Hindlimb muscle (tissue), 1 donor: ENCODE results near the gene ICE2. TPM values are rescaled to one million over a fixed set of nuclear protein-coding genes. Genes with fewer than 3 reads are reported as not detected.
"Not testable (repeated sequence)": the region's sequence is repeated elsewhere in the genome, so short reads cannot be mapped to it uniquely, and the experiment has no call there.

Experiments used
- DNase-seq: peaks from one replicate; pipeline ENCODE4 v3.0.0-alpha.2; 2013
- polyA plus RNA-seq: library from polyadenylated mRNA; unstranded; fragments of 120-200 nt; gene quantifications from one replicate; pipeline ENCODE4 v1.2.1, GENCODE V29; 2013; ENCODE audit not compliant: insufficient read length

The ICE2 gene
- polyA plus RNA-seq, 1 donor, result 37.6 TPM

DNA sequence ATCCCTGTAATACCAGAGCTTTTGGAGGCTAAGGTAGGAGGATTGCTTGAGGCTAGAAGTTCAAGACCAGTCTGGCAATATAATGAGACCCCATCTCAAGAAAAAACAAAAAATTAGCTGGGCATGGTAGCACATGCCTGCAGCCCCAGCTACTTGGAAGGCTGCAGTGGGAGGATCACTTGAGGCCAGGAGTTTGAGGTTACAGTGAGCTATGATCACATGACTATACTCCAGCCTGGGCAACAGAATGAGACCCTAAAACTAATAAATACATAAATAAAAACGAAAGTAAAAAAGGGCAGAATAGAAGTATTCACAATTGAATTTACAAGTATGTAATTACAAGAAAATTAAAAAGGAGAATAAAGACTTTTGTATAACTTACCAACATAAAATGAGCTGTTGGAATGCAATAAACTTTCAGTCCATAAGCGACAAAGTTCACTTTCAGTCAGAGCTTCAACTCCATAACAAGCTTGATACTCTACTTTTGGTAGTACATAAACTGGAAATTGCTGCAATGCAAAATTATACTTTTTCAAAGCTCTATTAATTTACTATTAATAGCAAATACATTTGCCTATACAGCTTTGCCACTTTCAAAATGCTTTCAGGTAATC lies 36.8 kb downstream of the ICE2 start:
- DNase-seq, result no peak

GRCh38 chr15:60441331-60441730 lies 37.6 kb downstream of the ICE2 start:
- DNase-seq, result no peak

- DNase-seq, result no peak
These were observed 40.3 kb downstream of the ICE2 start for GRCh38 chr15:60438646-60439045.

DNA sequence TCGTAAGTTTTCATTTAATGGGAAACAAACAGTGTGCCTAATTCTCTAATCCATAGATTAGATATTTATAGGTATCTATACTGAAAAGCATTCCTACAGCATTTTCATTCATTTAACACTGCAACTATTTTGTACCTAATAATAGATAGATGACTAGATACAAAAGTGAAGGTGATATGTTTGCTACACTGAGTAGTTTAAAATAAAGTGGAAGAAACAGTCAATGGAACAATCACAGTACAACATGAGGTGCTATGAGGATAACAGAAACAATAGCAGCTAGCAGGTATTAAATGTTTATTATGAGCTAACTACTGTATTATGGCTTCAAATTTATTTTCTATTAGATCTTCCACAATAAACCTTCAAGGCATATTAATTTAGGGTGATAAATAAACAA lies 50.0 kb downstream of the ICE2 start:
- no peak for DNase-seq

- DNase-seq, result peak; percentile 72
These were observed 52.0 kb downstream of the ICE2 start for GRCh38 chr15:60426870-60427508.

- DNase-seq, result no peak
These were observed 53.5 kb downstream of the ICE2 start for GRCh38 chr15:60425461-60425860.

DNA sequence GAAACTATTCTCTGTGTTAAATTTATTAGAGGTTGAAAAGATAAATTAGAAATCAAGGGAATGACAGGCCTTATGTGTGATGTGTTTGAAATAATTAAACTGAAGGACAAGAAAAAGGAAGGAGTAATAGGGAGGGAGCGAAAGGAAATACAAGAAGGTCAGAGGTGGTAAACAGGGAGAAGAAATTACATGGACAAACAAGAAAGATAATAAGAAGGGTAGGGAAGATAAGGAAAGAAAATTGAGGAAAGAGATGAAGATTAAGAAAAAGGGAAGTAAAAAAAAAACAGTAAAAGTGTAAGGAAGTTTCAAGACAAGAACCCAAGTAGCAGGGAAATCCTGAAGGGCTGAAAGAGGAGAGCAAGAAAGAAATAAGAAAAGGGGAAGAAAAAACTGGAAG lies 54.9 kb downstream of the ICE2 start:
- no peak for DNase-seq

GRCh38 chr15:60423537-60423936 lies 55.4 kb downstream of the ICE2 start:
- peak; percentile 65 for DNase-seq

- DNase-seq, result no peak
These were observed 57.4 kb downstream of the ICE2 start for GRCh38 chr15:60421544-60421943.

GRCh38 chr15:60420203-60420716 lies 58.7 kb downstream of the ICE2 start:
- DNase-seq, result no peak

DNA sequence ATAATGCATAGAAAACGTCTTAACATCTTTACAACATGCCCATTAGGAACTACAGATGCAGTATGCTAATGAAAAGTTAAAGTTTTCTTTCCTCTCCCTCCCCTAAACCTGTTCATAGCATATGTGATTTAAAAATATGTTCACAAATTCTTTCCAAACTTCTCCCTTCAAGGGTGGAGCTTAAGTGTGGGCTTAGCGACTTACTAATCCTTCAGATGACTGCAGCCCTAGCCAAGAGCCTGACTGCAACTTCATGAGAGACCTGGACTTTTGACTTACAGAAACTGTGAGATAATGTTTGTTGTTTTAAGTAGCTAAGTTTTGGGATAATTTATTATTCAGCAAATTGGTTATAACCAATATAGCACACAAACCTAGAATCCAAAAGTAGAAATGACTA lies 59.2 kb downstream of the ICE2 start:
- DNase-seq, result no peak

DNA sequence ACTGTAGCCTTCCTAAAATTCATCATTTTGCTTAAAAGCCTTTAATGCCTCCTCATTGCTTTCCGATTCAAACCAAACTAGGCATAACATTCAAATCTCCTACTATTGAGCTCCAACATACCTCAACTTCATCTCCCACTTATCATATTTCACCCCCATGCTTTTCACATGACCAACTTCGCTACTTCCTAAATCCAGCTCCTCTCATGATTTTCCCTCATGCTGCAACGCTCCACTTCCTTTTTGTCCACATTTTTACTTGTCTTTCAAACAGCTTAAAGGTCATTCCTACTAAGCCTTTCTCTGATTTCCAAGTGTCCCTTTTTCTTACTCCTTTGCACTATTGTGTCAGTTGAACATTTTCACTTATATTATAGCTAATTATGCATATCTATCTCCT lies 60.8 kb downstream of the ICE2 start:
- DNase-seq, result no peak

GRCh38 chr15:60417112-60417511 lies 61.8 kb downstream of the ICE2 start:
- no peak for DNase-seq

GRCh38 chr15:60416484-60416883 lies 62.5 kb downstream of the ICE2 start:
- DNase-seq, result no peak

DNA sequence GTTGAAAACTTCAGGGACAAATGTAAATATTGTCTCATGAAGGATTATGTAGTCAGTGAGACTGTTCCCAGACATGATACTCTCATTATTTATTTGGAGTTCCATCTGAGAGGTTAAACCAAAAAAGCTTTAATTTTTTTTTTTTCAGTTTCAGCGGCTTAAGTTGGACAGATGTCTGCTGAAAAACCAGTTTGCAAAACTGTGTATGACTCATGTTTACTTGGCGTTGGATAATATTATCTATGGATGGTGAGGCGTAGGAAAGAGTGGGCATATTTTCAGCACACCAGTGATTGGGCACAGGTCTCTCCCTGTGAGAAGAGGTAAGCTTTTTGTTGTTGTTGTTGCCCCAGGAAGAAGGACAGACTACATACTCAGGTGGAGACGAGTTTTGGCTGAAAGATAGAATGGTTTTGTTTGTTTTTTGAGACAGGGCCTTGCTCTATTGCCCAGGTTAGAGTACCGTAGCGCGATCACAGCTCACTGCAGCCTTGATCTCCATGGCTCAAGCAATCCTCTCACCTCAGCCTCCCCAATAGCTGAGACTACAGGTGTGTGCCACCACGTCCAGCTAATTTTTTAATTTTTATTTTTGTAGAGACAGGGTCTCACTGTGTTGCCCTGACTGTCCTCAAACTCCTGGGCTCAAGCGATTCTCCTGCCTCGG lies 64.8 kb downstream of the ICE2 start:
- DNase-seq, result no peak

GRCh38 chr15:60413231-60413824 lies 65.6 kb downstream of the ICE2 start:
- no peak for DNase-seq

GRCh38 chr15:60412807-60413206 lies 66.1 kb downstream of the ICE2 start:
- DNase-seq, result not testable (repeated sequence)

DNA sequence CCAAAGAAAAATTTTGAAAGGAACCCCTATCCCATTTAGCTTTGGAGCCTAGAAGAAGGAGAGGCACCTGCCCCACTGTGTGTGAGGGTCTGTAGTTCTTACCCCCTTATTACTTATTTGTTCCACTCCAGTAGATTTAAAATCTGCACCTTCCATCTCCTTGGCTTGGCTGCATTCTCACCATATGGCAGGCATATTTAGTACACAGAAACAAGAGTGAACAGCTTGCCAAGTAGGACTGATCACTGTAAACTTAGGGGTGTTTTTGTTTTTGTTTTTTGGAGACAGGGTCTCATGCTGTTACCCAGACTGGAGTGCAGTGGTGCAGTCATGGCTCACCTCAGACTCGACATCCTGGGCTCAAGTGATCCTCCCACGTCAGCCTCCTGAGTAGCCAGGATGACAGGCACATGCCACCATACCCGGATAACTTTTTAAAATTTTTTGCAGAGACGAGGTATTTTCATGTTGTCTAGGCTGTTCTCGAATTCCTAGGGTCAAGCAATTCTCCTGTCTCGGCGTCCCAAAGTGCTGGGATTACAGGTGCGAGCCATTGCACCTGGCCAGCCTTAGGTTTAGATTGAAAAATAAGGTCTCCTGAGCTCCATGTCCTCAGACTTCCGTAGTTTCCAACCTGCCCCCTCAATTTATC lies 67.0 kb downstream of the ICE2 start:
- DNase-seq, result no peak

DNA sequence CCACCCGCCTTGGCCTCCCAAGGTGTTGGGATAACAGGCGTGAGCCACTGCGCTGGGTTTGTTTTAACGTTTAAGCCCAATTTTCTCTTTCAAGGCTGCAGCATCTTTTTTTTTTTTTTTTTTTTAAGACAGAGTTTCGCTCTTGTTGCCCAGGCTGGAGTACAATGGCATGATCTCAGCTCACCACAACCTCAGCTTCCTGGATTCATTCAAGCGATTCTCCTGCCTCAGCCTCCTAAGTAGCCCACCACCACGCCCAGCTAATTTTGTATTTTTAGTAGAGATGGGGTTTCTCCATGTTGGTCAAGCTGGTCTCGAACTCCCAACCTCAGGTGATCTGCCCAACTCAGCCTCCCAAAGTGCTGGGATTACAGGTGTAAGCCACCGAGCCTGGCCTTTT lies 68.6 kb downstream of the ICE2 start:
- not testable (repeated sequence) for DNase-seq

DNA sequence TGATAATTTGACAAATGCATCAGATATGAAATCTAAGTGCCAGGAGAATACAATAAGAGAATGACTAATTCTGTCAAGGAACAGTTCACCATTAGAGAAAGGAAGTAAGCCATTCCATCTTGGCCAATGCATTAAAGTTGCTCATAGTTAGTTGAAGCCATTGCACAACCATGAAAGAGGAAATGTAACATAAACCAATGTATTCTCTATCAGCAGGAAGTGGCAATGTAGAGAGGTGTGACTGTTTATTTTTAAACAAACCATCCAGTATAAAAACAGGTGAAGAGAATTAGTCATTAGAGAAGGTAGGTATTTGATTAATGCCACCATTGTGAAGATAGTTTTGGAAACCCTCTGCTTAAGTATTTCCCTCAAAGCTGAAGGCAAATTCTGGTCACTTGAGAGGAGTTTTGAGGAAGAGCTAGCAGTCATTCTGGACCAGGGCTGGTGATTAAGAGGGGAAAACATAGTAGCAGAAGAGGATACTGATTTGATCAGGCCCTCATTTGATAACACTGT lies 70.4 kb downstream of the ICE2 start:
- DNase-seq, result no peak

GRCh38 chr15:60407415-60407805 lies 71.5 kb downstream of the ICE2 start:
- DNase-seq, result no peak

DNA sequence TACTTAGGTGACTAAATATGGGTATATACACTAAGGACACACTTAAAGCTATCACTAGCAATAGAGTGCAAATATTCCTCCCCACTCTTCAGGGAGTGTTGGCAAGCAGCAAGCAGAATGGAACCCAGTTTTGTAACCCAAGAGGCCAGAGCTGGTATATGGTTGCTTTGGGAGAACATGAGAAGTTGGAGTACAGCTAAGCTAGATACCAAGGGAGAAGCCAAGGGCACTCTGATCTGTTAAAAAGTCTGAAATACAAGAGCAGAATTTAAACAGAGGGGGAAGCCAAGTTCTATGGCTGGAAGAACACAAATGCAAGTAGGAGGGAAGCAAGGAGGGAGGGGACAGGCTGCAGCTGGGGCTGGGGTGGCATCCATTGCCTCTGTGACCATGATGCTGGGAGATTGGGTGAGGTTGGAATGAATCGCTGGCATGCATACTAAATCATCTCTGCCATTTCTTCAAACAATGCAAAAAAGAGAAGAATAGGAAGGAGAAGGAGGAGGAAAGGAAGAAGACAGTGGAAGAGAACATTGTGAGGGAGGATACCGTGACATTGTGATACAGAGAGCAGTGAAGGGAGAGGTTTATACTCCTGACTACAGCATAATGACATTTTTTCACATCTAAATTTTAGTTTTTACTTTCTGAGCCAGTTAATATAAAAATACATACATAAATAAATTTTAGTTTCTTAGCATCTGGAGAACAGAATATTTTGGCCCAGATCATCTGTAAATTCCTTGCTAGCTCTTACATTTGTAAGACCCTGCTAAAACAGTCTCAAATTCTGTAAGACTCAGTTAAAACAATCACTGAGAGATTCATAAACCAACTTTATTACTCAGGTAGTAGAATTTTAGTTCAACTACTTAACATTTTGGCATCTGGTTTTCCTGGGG lies 72.2 kb downstream of the ICE2 start:
- DNase-seq, result no peak
